ENCODE data around the gene AGBL2. TPM values are rescaled to one million over a fixed set of nuclear protein-coding genes. Genes with fewer than 3 reads are reported as not detected.

The AGBL2 gene
- total and polyA plus RNA-seq, 2 donors (not counting 3 experiments of a cell fraction or from before 2014, with no cell fraction given): 0.08 to 0.86 TPM

- Histone ChIP-seq H3K4me2 (ENCODE audit: insufficient read depth, low read length) (no peak overlapping the region), H3K4me1 (ENCODE audit: control insufficient read depth, extremely low read depth, insufficient read depth, low read length) (no peaks in the 10 kb centered on the region), H3K9ac (replicated peaks; ENCODE audit: extremely low read depth, insufficient read depth, low read length) (no peak overlapping the region), H3K9me3 (replicated peaks; ENCODE audit: control insufficient read depth, insufficient read depth, low read length) (no peaks in the 10 kb centered on the region), H2AFZ (ENCODE audit: low read depth, low read length) (no peak overlapping the region), H3K4me3 (replicated peaks in 1 of 3; ENCODE audit: insufficient read depth in 1 of 3, low read depth in 1 of 3, low read length in 3 of 3) (no peak overlapping the region), H3K27me3 (ENCODE audit: control insufficient read depth in 2 of 2, insufficient read depth in 2 of 2, low read length in 2 of 2) (no peaks in the 10 kb centered on the region), H4K20me1 (replicated peaks; ENCODE audit: control insufficient read depth, extremely low read depth, insufficient read depth, low read length) (no peaks in the 10 kb centered on the region), H3K27ac (ENCODE audit: insufficient read depth, low read depth, low read length) (no peak overlapping the region), H3K79me2 (ENCODE audit: control insufficient read depth, insufficient read depth, low read length) (no peaks in the 10 kb centered on the region), H3K36me3 (ENCODE audit: control insufficient read depth in 2 of 2, extremely low read depth in 1 of 2, insufficient read depth in 2 of 2, low read length in 2 of 2) (no peaks in the 10 kb centered on the region), H3K9me1 (replicated peaks; ENCODE audit: control insufficient read depth, extremely low read depth, insufficient read depth, low read length) (no peaks in the 10 kb centered on the region)
- FAIRE-seq (no peak), DNase-seq (ENCODE audit: low read depth, low spot score) (no peak)
- TF ChIP-seq FOS (IDR thresholded peaks at IDR 0.05; ENCODE audit: borderline replicate concordance, insufficient read depth, low read length): no peak
- TF ChIP-seq JUN (IDR thresholded peaks at IDR 0.05; ENCODE audit: borderline replicate concordance, insufficient read depth, insufficient read length, low read depth): no peak
- TF ChIP-seq MYC (IDR thresholded peaks at IDR 0.05; ENCODE audit: low read depth, low read length): no peak
- no peak for TF ChIP-seq GATA2 (IDR thresholded peaks at IDR 0.05; ENCODE audit: insufficient read depth, insufficient read length, low read depth, low read length)
- no peak for TF ChIP-seq POLR2AphosphoS5 (IDR thresholded peaks at IDR 0.05; ENCODE audit: insufficient read depth, low read depth, low read length)
- TF ChIP-seq CTCF (IDR thresholded peaks at IDR 0.05; ENCODE audit: extremely low read depth in 1 of 2, insufficient read depth in 1 of 2, low read depth in 1 of 2, low read length in 2 of 2): no peak
- no peak for TF ChIP-seq EZH2 (IDR thresholded peaks at IDR 0.05; ENCODE audit: borderline replicate concordance, low read depth, low read length, severe bottlenecking)
- no peak for TF ChIP-seq MAX (IDR thresholded peaks at IDR 0.05; ENCODE audit: insufficient read depth, insufficient read length)
- TF ChIP-seq POLR2A (IDR thresholded peaks at IDR 0.05; ENCODE audit: low read depth, low read length): no peak
- intact Hi-C loops (cut with micrococcal nuclease) (no loop called here), dilution Hi-C loops (cut with MboI; ENCODE audit: extremely low pct_ligation_motif_present, low sequenced_read_pairs) (no loop called here)
- ChIA-PET POLR2A (no interaction called here), CTCF (interaction anchor here (2.4 kb wide), 1 partner anchor 8 kb away, joined by 12 read pairs; no protein-coding TSS in a partner anchor)
- BruUV-seq (replicated peaks): no TSS peak
Observed at GRCh38 chr11:47615249-47615648, 99.9 kb downstream of the AGBL2 start.
